Bronchial epithelial cell (primary cell): Measurements from ENCODE around the gene PYDC1. TPM values are rescaled to one million over a fixed set of nuclear protein-coding genes. Genes with fewer than 3 reads are reported as not detected.

Experiments
- DNase-seq: peaks from one replicate; pipeline ENCODE4 v3.0.0-alpha.2; 2010; ENCODE audit warnings: low read depth
- FAIRE-seq: peaks from 2 replicates; lab custom pipeline; 2011; peaks lifted over from hg19 to GRCh38; lab: Jason Lieb, UNC
- H3K27me3 ChIP-seq: 2 replicates; pipeline ENCODE4 v1.5.1; 2011; ENCODE audit warnings: low read length; ENCODE audit not compliant: control insufficient read depth, insufficient read depth
- H3K36me3 ChIP-seq: 2 replicates; pipeline ENCODE4 v1.5.1; 2011; ENCODE audit warnings: low read length; ENCODE audit not compliant: control insufficient read depth, insufficient read depth
- H3K4me3 ChIP-seq: 2 replicates; pipeline ENCODE4 v1.5.1; 2011; ENCODE audit warnings: mild to moderate bottlenecking, low read depth, low read length, control low read depth
- CTCF ChIP-seq: IDR thresholded peaks from 2 replicates; pipeline ENCODE4 v1.5.1; 2011; ENCODE audit warnings: mild to moderate bottlenecking, moderate library complexity, low read length, control low read depth, inconsistent platforms; ENCODE audit not compliant: insufficient read depth, severe bottlenecking
- total RNA-seq: library from RNA; depleted of rRNA; stranded (reverse); fragments of >200 nt; gene quantifications from 2 replicates; pipeline ENCODE4 v1.2.1, GENCODE V29; 2014

The PYDC1 gene
- total RNA-seq, 1 donor from 2014 or later: not detected

GRCh38 chr16:31217136-31217530 lies 198 bp upstream of the PYDC1 start:
- FAIRE-seq (no peak), DNase-seq (no peak)
- H3K27me3 ChIP-seq: peaks cover 24% of the 10 kb centered on the region
- H3K36me3 ChIP-seq: no peaks in the 10 kb centered on the region
- no peak for TF ChIP-seq CTCF
- H3K4me3 ChIP-seq: no peak overlapping the region

- H3K27me3 ChIP-seq: peaks cover 24% of the 10 kb centered on the region
- FAIRE-seq (no peak), DNase-seq (peak; percentile 40)
Observed at GRCh38 chr16:31215287-31216162, 1.4 kb downstream of the PYDC1 start.

GRCh38 chr16:31214708-31215286 lies 2.1 kb downstream of the PYDC1 start:
- Histone ChIP-seq H3K4me3 (peak overlapping the region; percentile 29), H3K36me3 (no peaks in the 10 kb centered on the region), H3K27me3 (peaks cover 25% of the 10 kb centered on the region)
- FAIRE-seq (no peak), DNase-seq (no peak)
- no peak for TF ChIP-seq CTCF

More at GRCh38 chr16:31215287-31216162, 1.4 kb downstream of the PYDC1 start:
- H3K4me3 ChIP-seq: peak overlapping the region; percentile 29
- no peaks in the 10 kb centered on the region for H3K36me3 ChIP-seq
- no peak for TF ChIP-seq CTCF

GRCh38 chr16:31213877-31214707 lies 2.8 kb downstream of the PYDC1 start, which contains the start of gene TRIM72:
TSS of gene TRIM72 (plus strand) at chr16:31214119. CDS start at chr16:31214739, 620 bp downstream.
- peak within 1 kb of the TSS; percentile 29 for H3K4me3 ChIP-seq
- TF ChIP-seq CTCF: no peak
- FAIRE-seq: no peak
- peaks cover 26% of the 10 kb centered on the region for H3K27me3 ChIP-seq
- no peaks in the 10 kb centered on the region for H3K36me3 ChIP-seq
- no peak for DNase-seq

GRCh38 chr16:31213342-31213741 lies 3.6 kb downstream of the PYDC1 start:
- TF ChIP-seq CTCF: no peak
- Histone ChIP-seq H3K36me3 (no peaks in the 10 kb centered on the region), H3K4me3 (no peak overlapping the region), H3K27me3 (peaks cover 26% of the 10 kb centered on the region)
- no peak for FAIRE-seq
- no peak for DNase-seq
